GM12873 (cell line): ENCODE results near the gene TATDN3.

Experiments used
- CTCF ChIP-seq: IDR thresholded peaks from 2 replicates; pipeline ENCODE4 v1.5.1; 2012; ENCODE audit warnings: low read depth, mild to moderate bottlenecking, moderate library complexity, low read length, control low read depth; ENCODE audit not compliant: insufficient read depth; ENCODE audit errors: missing control alignments

TATDN3 gene

GRCh38 chr1:212847549-212847948 lies 55.9 kb downstream of the TATDN3 start, which contains the start of gene SPATA45:
SPATA45 (minus strand) TSS chr1:212847649; CDS start chr1:212836149, 11,500 bp downstream.
- no peak for TF ChIP-seq CTCF

GRCh38 chr1:212852105-212852688 lies 60.5 kb downstream of the TATDN3 start:
- TF ChIP-seq CTCF: no peak

- no peak for TF ChIP-seq CTCF
Measured at GRCh38 chr1:212853658-212854057, 62.0 kb downstream of the TATDN3 start.

GRCh38 chr1:212856755-212857154 lies 65.1 kb downstream of the TATDN3 start:
- TF ChIP-seq CTCF: no peak

- no peak for TF ChIP-seq CTCF
Measured at GRCh38 chr1:212857992-212858460, 66.3 kb downstream of the TATDN3 start, which contains the start of gene FLVCR1. FLVCR1 (plus strand) TSS chr1:212858275; CDS start chr1:212858453, 178 bp downstream.

- TF ChIP-seq CTCF: no peak
Measured at GRCh38 chr1:212858461-212859265, 67.0 kb downstream of the TATDN3 start.
